Suprapubic skin (tissue), 3 donors: ENCODE results near the gene POLR3H.

Source experiments
- CTCF ChIP-seq, 2 donors: fragments of 200-600 bp in 1 of 2; fragments of 450-650 bp in 1 of 2; sonication (generic) in 1 of 2; IDR thresholded peaks; one replicate each; pipeline ENCODE4 v1.5.1; 2016 to 2019; ENCODE audit warnings: antibody characterized with exemption in 2 of 2, mild to moderate bottlenecking in 1 of 2, moderate library complexity in 1 of 2
- EP300 ChIP-seq: sonication (generic); formaldehyde crosslinking; IDR thresholded peaks from one replicate; pipeline ENCODE4 v1.6.1; 2017; ENCODE audit warnings: antibody characterized with exemption

- TF ChIP-seq CTCF (IDR thresholded peaks at IDR 0.05), result no peak
- TF ChIP-seq EP300, result no peak
Measured at GRCh38 chr22:41516462-41516861, 27.8 kb downstream of the POLR3H start.
